Measurements from ENCODE around the gene S100A8.

DNA sequence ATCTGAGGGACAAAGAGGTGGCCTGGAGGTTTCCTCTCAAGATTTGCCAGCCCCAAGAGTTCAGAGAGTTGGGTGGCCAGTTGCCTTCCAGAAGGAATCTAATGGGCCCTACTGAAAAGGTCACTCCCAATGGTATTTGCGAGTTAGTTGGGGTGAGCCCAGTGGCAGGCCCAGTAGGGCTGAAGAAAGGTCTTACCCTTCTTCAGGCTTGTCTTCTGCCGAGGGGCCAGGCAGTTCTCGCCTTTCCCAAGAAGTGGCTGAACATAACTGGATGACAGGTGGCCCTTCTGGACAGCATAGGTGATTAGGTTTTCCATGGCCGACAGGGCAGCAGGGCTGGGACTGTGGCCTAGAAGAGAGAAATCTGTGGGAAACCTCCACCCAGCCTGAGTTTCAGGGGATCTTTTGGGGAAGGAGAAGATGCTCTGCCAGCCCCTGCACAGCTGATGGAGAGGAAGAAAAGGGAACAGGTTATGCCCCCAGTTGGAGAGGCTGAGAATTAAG, 49.4 kb downstream of the S100A8 start:
- TF ChIP-seq, protein P1, sequence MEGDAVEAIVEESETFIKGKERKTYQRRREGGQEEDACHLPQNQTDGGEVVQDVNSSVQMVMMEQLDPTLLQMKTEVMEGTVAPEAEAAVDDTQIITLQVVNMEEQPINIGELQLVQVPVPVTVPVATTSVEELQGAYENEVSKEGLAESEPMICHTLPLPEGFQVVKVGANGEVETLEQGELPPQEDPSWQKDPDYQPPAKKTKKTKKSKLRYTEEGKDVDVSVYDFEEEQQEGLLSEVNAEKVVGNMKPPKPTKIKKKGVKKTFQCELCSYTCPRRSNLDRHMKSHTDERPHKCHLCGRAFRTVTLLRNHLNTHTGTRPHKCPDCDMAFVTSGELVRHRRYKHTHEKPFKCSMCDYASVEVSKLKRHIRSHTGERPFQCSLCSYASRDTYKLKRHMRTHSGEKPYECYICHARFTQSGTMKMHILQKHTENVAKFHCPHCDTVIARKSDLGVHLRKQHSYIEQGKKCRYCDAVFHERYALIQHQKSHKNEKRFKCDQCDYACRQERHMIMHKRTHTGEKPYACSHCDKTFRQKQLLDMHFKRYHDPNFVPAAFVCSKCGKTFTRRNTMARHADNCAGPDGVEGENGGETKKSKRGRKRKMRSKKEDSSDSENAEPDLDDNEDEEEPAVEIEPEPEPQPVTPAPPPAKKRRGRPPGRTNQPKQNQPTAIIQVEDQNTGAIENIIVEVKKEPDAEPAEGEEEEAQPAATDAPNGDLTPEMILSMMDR (IDR thresholded peaks at IDR 0.05; ENCODE audit: low read depth, low read length, missing input control) = no peak
- TF ChIP-seq, protein P2, sequence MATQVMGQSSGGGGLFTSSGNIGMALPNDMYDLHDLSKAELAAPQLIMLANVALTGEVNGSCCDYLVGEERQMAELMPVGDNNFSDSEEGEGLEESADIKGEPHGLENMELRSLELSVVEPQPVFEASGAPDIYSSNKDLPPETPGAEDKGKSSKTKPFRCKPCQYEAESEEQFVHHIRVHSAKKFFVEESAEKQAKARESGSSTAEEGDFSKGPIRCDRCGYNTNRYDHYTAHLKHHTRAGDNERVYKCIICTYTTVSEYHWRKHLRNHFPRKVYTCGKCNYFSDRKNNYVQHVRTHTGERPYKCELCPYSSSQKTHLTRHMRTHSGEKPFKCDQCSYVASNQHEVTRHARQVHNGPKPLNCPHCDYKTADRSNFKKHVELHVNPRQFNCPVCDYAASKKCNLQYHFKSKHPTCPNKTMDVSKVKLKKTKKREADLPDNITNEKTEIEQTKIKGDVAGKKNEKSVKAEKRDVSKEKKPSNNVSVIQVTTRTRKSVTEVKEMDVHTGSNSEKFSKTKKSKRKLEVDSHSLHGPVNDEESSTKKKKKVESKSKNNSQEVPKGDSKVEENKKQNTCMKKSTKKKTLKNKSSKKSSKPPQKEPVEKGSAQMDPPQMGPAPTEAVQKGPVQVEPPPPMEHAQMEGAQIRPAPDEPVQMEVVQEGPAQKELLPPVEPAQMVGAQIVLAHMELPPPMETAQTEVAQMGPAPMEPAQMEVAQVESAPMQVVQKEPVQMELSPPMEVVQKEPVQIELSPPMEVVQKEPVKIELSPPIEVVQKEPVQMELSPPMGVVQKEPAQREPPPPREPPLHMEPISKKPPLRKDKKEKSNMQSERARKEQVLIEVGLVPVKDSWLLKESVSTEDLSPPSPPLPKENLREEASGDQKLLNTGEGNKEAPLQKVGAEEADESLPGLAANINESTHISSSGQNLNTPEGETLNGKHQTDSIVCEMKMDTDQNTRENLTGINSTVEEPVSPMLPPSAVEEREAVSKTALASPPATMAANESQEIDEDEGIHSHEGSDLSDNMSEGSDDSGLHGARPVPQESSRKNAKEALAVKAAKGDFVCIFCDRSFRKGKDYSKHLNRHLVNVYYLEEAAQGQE (IDR thresholded peaks at IDR 0.05) = no peak

Data from liver (tissue), 2 donors.